Measurements from ENCODE around the gene FNDC8.
"Not testable (repeated sequence)": the region's sequence is repeated elsewhere in the genome, so short reads cannot be mapped to it uniquely, and the experiment has no call there.

Gene FNDC8

DNA sequence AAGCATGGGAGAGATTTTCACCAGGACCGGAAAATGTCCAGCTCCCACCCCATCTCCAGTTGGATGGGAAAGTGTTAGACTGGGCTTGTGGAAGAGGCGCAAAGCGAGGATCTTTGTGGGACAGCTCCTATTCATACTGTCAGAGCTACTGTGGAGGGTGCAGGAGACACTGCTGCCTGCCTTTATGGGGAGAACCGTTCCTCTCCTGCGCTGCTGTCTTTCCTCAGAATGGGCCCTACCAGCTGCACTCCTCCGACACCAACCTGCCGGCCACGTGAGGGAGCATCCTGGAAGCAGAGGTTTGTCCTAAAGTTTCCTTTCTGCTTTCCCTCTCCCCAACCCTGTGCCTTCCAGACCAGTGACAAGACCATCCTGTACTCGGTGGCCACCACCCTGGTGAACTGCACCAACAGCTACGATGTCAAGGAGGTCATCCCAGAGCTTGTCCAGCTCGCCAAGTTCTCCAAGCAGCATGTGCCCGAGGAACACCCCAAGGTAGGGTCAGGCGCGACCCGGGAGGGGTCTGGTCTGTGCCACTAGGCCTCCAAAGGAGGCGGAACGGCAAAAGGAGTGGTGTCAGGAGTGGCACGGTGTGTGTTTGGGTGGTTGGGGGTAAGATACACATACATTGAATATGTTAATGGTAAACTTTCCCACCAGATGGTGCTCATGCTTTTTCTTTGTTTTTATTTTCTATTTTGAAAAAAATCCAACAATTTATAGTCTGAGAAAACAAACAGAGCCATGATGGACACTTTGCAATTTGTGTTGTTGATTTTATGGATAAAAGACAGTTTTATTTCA, 49.8 kb downstream of the FNDC8 start:
- peak; percentile 77 for ATAC-seq (replicated peaks; ENCODE audit: extremely low read depth, poor library complexity, severe bottlenecking)
- DNase-seq (ENCODE audit: low spot score in 2 of 2): peak; percentile 23 to 28
- Mint-ChIP-seq H3K36me3 (ENCODE audit: insufficient read depth) (no peaks in the 10 kb centered on the region), H3K4me1 (peaks cover 33% of the 10 kb centered on the region), H3K9me3 (no peaks in the 10 kb centered on the region), H3K4me3 (peak overlapping the region; percentile 45), H3K27me3 (no peaks in the 10 kb centered on the region), H3K27ac (ENCODE audit: low read depth) (peak overlapping the region; percentile 53)

- peak overlapping the region; percentile 45 for H3K4me3 Mint-ChIP-seq
- H3K36me3 Mint-ChIP-seq (ENCODE audit: insufficient read depth): no peaks in the 10 kb centered on the region
- H3K4me1 Mint-ChIP-seq: peaks cover 39% of the 10 kb centered on the region
- DNase-seq (ENCODE audit: low spot score in 2 of 2) (no peak), ATAC-seq (replicated peaks; ENCODE audit: extremely low read depth, poor library complexity, severe bottlenecking) (peak; percentile 73)
- no peaks in the 10 kb centered on the region for H3K9me3 Mint-ChIP-seq
- H3K27me3 Mint-ChIP-seq: no peaks in the 10 kb centered on the region
- peak overlapping the region; percentile 53 for H3K27ac Mint-ChIP-seq (ENCODE audit: low read depth)
These were observed 50.4 kb downstream of the FNDC8 start for GRCh38 chr17:35171834-35172233.

GRCh38 chr17:35172321-35172720, 50.9 kb downstream of the FNDC8 start:
- ATAC-seq (replicated peaks; ENCODE audit: extremely low read depth, poor library complexity, severe bottlenecking); H3K27me3 Mint-ChIP-seq; H3K36me3 Mint-ChIP-seq (ENCODE audit: insufficient read depth); H3K4me3 Mint-ChIP-seq; H3K9me3 Mint-ChIP-seq; DNase-seq (ENCODE audit: low spot score in 2 of 2); H3K27ac Mint-ChIP-seq (ENCODE audit: low read depth): not testable (repeated sequence)
- peaks cover 44% of the 10 kb centered on the region for H3K4me1 Mint-ChIP-seq

DNA sequence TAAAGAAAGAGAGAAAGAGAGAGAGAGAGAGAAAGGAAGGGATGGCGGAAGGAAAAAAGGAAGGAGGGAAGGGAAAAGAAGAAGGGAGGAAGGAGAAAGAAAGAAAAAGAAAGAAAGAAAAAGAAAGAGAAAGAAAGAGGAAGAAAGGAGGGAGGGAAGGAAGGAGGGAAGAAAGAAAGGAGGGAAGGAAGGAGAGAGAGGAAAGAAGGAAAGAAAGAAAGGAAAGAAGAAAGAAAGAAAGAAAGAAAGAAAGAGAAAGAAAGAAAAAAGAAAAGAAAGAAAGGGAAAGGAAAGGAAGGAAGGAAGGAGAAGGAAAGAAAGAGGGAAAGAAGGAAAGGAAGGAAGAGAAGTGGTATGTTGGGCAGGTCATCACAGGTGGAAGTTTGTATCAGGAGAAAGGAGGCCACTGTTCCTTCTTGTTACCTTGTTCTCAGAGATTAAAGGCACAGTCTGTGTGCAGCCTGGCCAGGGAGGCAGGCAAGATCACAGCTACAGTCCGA, 53.5 kb downstream of the FNDC8 start:
- Mint-ChIP-seq H3K27me3 (no peaks in the 10 kb centered on the region), H3K9me3 (no peaks in the 10 kb centered on the region)
- no peak for DNase-seq (ENCODE audit: low spot score in 2 of 2)

GRCh38 chr17:35175638-35176415, 54.4 kb downstream of the FNDC8 start:
- Mint-ChIP-seq H3K27me3 (no peaks in the 10 kb centered on the region), H3K4me3 (no peak overlapping the region), H3K9me3 (no peaks in the 10 kb centered on the region), H3K36me3 (ENCODE audit: insufficient read depth) (peaks cover 10% of the 10 kb centered on the region), H3K27ac (ENCODE audit: low read depth) (peak overlapping the region; percentile 97), H3K4me1 (peaks cover 68% of the 10 kb centered on the region)
- DNase-seq (ENCODE audit: low spot score in 2 of 2): peak in 1 of 2 donors; percentile 8
- ATAC-seq (replicated peaks; ENCODE audit: extremely low read depth, poor library complexity, severe bottlenecking): no peak

More for the DNA sequence above, 53.5 kb downstream of the FNDC8 start:
- Mint-ChIP-seq H3K36me3 (ENCODE audit: insufficient read depth) (peaks cover 10% of the 10 kb centered on the region), H3K4me3 (no peak overlapping the region), H3K4me1 (peaks cover 62% of the 10 kb centered on the region), H3K27ac (ENCODE audit: low read depth) (peak overlapping the region; percentile 85)
- no peak for ATAC-seq (replicated peaks; ENCODE audit: extremely low read depth, poor library complexity, severe bottlenecking)

DNA sequence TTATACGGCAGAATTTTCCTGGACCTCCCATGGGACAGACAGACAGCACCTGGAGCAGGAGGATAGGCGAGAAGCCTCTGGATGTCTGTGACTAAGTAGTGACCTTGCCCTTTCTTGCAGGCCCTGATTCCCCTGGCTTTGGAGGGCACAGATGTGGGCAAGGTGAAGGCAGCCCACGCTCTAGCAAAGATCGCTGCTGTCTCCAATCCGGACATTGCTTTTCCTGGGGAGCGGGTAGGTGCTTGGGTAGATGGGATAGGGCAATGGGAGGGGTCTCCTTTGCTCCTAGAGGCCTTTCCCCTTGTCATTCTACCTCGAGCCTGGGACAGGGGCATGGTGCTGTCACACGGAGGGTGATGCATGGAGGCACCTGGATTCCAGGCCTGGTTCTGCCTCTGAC, 55.5 kb downstream of the FNDC8 start:
- Mint-ChIP-seq H3K27me3 (no peaks in the 10 kb centered on the region), H3K4me1 (peaks cover 61% of the 10 kb centered on the region), H3K27ac (ENCODE audit: low read depth) (peak overlapping the region; percentile 97), H3K9me3 (no peaks in the 10 kb centered on the region), H3K36me3 (ENCODE audit: insufficient read depth) (peaks cover 12% of the 10 kb centered on the region), H3K4me3 (peak overlapping the region; percentile 63)
- DNase-seq (ENCODE audit: low spot score in 2 of 2) (no peak), ATAC-seq (replicated peaks; ENCODE audit: extremely low read depth, poor library complexity, severe bottlenecking) (no peak)

DNA sequence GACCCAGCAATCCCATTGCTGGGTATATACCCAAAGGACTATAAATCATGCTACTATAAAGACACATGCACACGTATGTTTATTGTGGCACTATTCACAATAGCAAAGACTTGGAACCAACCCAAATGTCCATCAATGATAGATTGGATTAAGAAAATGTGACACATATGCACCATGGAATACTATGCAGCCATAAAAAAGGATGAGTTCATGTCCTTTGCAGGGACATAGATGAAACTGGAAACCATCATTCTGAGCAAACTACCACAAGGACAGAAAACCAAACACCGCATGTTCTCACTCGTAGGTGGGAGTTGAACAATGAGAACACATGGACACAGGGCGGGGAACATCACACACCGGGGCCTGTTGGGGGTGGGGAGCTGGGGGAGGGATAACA, 58.0 kb downstream of the FNDC8 start:
- H3K4me3 Mint-ChIP-seq; H3K27me3 Mint-ChIP-seq; H3K9me3 Mint-ChIP-seq; DNase-seq (ENCODE audit: low spot score in 2 of 2); H3K27ac Mint-ChIP-seq (ENCODE audit: low read depth); ATAC-seq (replicated peaks; ENCODE audit: extremely low read depth, poor library complexity, severe bottlenecking): not testable (repeated sequence)
- Mint-ChIP-seq H3K4me1 (peaks cover 68% of the 10 kb centered on the region), H3K36me3 (ENCODE audit: insufficient read depth) (peaks cover 12% of the 10 kb centered on the region)
